ENCODE measurements around the gene ZNF778.

The ZNF778 gene

DNA sequence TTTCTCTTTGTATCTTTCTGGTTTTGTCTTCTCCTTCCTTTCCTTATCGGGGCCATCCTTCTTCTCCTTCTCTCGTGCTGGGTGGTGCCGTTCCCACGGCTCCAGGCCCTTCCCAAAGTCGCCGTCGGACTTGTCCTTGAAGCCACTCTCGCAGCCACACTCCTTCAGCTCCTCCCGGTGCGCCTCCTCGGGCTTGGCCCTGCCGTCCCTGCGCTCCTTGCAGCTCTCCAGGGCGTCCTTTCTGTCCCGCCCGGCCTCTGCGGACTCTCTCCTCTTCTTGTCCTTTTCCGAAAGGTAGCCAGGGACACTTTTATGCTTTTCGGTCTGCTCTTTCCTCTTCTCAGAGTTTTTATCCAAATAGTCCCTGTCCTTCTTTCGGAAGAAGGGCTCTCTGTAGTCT lies 65.9 kb downstream of the ZNF778 start:
- DNase-seq (ENCODE audit: extremely low spot score): no peak
- ChIA-PET CTCF (interaction anchor here (1.6 kb wide), 1 partner anchor 10 kb away, joined by 3 read pairs; no protein-coding TSS in a partner anchor), POLR2A (no interaction called here)
- TF ChIP-seq, protein P1, sequence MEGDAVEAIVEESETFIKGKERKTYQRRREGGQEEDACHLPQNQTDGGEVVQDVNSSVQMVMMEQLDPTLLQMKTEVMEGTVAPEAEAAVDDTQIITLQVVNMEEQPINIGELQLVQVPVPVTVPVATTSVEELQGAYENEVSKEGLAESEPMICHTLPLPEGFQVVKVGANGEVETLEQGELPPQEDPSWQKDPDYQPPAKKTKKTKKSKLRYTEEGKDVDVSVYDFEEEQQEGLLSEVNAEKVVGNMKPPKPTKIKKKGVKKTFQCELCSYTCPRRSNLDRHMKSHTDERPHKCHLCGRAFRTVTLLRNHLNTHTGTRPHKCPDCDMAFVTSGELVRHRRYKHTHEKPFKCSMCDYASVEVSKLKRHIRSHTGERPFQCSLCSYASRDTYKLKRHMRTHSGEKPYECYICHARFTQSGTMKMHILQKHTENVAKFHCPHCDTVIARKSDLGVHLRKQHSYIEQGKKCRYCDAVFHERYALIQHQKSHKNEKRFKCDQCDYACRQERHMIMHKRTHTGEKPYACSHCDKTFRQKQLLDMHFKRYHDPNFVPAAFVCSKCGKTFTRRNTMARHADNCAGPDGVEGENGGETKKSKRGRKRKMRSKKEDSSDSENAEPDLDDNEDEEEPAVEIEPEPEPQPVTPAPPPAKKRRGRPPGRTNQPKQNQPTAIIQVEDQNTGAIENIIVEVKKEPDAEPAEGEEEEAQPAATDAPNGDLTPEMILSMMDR (IDR thresholded peaks at IDR 0.05; ENCODE audit: control extremely low read depth, extremely low read depth, low read depth, missing control alignments): no peak

DNA sequence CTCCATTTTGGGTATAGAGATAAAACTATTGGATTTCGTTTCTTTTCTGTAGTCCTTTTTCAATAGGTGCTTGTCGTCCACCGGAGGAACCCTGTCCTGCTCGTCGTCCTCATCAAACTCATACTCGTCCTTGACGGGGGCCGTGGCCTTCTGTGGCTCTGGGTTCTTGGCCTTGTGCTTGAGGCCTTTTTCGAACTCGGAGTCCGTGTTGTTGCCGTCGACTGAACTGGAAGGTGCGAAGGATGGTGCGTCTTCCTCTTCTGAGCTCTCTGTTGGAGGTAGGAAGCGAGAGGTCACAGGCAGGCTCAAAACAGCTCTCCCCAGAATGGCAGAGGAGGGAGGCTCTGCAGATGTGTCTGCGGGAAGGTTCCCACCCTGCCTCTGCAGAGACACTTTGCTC lies 67.9 kb downstream of the ZNF778 start:
- no peak for DNase-seq (ENCODE audit: extremely low spot score)
- TF ChIP-seq, protein P1 (IDR thresholded peaks at IDR 0.05; ENCODE audit: control extremely low read depth, extremely low read depth, low read depth, missing control alignments): no peak
- ChIA-PET CTCF (no interaction called here), POLR2A (no interaction called here)

DNA sequence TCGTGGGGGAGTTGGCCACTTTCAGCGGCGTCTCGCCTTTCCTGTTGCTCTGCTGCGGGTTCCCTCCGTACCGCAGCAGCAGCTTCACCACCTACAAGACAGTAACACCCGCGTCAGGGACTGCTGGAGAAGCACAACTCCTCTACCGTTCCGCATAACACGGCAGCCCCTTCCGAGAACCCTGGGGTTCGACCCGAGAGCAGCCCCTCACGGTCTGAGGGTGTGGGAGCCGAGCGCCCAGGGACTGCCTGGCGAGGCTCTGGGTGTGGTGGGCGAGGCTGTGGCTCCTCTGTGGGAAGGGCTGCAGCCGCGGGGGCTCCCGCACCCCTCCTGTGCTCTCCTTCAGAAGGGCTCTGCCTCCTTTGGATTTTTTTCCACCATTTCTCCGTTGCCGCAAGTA lies 68.6 kb downstream of the ZNF778 start:
- ChIA-PET POLR2A (no interaction called here), CTCF (no interaction called here)
- no peak for DNase-seq (ENCODE audit: extremely low spot score)
- TF ChIP-seq, protein P1 (IDR thresholded peaks at IDR 0.05; ENCODE audit: control extremely low read depth, extremely low read depth, low read depth, missing control alignments): no peak

All from GM10248 (cell line).